HCT116 (cell line): ENCODE results near the gene CADPS.

ENCODE experiments used
- CEBPB ChIP-seq: IDR thresholded peaks from 2 replicates; pipeline ENCODE4 v1.6.1; 2012; ENCODE audit warnings: low read depth
- TF ChIP-seq, protein P1 (sequence below): IDR thresholded peaks from 2 replicates; pipeline ENCODE4 v1.6.1; 2012

DNA sequence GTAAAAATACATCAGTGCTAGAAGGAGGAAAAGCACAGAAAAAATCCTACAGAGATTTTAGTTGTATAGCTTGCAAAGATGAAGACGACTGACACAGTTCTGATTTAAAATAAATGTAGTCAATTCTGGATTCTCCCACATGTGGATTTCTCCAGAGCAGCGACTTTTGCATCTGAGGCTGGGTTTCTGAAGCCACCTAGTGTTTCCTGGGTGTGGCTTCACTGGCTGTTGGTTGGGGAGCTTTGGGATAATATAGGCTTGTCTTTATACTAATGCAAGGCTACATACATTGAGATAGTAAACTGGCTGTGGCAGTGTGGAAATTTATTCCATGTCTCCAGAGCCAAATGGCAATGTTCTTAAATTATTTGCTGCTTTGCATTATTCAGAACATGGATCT, 343.7 kb downstream of the CADPS start:
- TF ChIP-seq, protein P1, sequence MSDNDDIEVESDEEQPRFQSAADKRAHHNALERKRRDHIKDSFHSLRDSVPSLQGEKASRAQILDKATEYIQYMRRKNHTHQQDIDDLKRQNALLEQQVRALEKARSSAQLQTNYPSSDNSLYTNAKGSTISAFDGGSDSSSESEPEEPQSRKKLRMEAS = no peak
- no peak for TF ChIP-seq CEBPB
